GOT3 (cell line): ENCODE results near the gene KLHL30.
"Not testable (repeated sequence)": the region's sequence is repeated elsewhere in the genome, so short reads cannot be mapped to it uniquely, and the experiment has no call there.

ENCODE experiments used
- DNase-seq: peaks from one replicate; lab custom pipeline; 2025; ENCODE audit warnings: mixed read lengths; lab: John Stamatoyannopoulos, UW

Gene KLHL30

DNA sequence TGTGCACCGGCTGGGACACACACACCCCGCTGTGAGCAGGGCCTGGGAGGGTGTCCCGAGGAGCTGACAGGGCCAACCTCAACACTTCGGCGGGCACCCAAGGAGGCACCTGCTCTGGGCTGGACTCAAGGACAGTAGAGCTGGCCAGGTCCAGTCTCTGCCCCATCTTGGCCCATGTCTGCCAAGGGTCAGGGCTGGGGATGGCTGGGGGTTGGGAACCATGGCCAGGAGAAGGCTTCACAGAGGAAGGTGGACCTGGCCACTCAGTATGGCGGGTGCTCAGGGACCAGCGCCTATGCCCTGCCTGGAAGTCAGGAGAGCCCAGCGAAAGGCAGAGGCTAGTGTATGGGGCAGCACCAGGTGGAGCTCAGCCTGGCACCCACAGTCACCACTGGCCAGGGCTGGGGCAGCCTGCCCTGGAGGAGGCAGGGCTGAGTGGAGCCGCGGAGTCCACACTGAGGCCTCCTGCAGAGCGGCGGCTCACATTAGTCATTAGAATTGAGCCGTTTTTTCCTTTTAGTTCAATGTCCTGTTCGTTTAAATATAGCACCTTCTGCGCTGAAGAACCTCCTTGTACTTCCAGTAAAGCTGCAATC is 24.5 kb downstream of the KLHL30 start:
- no peak for DNase-seq

DNA sequence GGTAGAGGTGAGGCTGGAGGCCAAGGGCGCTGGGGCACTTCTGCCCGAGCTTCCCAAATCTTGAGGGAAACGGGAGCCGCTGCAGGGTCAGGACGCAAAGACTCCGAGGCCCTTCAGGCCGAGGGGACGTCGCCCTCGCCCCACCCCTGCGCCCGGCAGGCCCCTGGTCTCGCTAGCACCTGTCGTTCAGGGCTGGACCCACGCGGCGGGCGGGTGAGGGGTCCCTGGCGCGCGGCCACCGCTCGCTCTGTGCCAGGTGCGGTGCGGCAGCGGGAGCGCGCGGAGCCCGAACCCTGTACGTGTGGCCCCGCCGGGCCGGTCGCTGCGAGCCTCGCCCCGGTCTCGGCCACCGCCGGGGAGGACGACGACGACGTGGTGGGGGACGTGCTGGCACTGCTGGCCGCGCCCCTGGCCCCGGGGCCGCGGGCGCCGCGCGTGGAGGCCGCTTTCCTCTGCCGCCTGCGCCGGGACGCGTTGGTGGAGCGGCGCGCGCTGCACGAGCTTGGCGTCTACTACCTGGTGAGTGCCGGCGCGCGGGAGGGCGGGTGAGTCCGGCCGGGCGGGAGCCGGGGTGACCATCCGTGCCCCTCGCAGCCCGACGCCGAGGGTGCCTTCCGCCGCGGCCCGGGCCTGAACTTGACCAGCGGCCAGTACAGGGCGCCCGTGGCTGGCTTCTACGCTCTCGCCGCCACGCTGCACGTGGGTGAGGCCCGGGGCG is 25.2 kb downstream of the KLHL30 start:
- DNase-seq = no peak

DNA sequence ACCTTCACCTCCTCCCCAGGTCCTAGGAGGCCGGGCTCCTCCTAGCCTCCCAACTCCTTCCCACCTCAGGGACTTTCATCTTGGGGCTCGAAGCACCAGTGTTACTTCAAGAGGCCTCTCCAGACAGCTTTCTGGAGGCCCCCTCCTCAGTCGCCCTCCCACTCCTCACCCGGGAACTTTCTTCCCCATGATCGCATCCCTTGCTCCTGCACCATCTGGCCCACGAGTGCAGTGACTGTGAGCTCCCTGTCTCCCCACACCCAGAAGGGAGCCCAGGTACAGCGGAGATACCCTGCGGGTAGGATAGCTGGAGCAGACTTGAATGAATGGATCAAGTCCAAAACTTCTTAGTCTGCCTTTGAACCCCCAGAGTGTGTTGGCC is 26.4 kb downstream of the KLHL30 start:
- DNase-seq = no peak

GRCh38 chr2:238165288-238165921 is 26.9 kb downstream of the KLHL30 start:
- no peak for DNase-seq

- no peak for DNase-seq
Observed at GRCh38 chr2:238166391-238167343, 28.2 kb downstream of the KLHL30 start.

GRCh38 chr2:238167344-238167715 is 28.9 kb downstream of the KLHL30 start:
- no peak for DNase-seq

DNA sequence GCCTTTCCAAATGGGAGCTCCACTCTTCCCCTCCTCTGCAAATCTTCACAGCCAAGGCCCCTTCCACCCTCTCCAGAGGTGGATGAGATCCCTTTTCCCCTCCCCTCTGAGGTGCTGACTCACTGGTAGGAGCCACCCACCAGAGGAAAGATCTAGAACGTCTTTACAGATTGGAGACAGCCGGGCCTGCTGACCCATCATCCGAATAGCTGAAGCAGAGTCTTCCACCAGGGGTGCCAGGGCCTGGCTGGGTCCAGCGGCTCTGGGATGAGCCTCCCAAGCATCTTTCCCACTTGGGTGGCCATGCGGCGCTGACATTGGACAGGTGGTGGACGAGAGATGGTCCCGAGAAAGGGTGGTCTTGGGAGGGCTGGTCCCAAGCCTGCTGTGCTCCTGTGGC is 29.3 kb downstream of the KLHL30 start:
- DNase-seq = no peak

DNA sequence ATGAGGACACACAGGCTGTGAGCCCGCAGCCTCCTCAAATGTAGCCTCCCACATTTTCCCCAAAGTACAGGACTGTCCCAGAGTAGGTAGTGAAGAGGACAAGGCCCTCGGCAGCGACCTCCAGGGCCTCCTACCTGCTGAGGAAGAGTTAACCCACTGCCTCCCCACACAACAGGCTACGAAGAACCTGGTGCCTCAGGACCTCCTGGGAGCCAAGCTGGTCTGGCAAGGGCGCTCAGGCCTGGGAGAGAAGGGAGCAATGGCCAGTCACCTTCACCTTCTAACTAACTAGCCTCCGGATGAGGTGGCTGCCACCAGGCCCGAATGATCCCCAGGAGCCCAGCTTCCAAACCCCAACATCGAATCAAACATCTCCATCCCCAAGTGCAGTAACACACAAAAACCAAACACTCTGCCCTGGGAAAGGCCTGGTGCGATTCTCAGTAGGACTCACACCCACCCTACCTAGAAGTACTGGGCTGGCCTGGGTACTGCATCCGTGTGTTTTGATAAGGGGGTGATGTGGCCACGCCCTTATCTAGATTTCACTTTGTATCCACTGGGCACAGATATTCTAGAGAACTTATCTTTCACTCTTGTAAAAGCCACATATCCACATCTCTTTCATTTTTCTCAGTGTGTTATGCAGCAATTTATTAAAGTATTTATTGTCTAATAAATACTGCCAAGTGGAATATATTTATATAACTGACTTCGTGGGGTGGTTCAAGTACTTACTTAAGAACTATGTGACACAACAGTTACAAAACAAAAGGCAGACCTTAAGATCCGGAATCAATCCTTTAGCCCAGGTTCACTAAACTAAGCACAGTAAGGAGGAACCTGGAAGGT is 30.0 kb downstream of the KLHL30 start:
- DNase-seq = no peak

DNA sequence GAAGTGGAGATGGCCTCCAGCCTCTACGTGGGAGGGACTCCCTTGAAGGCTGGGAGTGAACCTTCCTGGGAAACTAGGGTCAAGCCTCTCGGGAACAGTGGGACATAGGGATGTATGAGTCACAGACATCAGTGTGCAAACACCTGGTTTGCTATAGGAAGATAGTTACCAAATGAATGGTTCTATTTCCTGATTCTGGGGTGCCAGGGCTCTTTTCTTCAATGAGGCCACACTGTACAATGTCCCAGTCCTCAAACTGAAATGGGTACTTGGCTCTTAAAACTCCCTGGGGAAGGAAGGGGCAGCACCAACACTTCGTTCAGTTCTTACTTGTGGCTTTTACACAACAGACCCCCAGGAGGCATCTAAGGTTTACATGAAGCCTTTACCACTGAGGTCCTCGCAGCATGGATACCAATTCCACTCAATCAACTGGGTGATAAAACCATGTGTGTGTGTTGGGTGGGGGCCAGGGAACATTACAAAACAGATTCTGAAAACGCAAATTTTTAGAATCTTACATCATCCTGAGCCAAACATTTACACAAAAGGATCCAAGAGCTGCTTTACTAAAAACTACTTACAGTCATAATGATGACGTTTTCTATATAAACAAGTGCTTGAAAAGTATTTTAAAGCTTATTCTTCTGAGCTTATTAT is 30.7 kb downstream of the KLHL30 start:
- DNase-seq = peak; percentile 25

GRCh38 chr2:238169708-238170251 is 31.3 kb downstream of the KLHL30 start:
- DNase-seq = peak; percentile 56

DNA sequence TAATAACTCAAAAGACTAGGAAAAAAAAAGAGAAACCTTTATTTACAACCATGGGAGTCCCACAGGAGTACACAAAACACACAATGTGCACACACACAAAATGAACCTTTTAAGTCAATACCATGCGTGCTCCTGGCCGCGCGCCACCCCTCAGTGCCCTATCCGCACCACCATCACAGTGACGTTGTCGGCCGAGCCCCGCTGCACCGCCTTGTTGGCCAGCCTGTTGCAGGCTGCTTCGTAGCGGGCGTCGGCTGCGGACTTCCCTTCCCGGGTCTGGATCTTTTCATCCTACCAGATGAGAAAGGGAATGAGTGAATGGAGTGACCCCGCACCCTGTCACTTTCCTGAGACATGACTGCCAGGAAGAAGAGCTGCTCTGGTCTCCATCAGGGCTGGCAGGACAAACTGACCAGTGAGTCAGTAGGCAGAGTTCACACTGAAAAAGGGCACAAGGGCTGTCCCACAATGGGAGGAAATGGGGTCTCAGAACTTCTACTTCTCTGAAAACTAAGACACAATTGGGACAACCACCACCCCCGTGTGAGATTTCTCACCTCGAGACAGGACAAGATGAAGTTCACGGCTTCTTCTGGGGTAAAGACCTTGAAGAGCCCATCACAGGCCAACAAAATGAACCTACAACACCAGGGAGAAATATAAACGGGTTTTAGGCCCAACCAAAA is 32.1 kb downstream of the KLHL30 start:
- DNase-seq = no peak

DNA sequence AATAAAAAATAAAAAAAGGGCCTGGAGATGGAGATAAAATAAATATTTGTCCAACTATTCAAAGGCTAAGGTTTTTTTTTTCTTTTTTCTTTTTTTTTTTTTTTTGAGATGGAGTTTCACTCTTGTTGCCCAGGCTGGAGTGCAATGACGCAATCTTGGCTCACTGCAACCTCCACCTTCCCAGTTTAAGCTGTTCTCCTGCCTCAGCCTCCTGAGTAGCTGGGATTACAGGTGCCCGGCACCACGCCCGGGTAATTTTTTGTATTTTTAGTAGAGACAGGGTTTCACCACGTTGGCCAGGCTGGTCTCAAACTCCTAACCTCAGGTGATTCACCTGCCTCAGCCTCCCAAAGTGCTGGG is 32.6 kb downstream of the KLHL30 start:
- DNase-seq = not testable (repeated sequence)

GRCh38 chr2:238171575-238172187 is 33.2 kb downstream of the KLHL30 start:
- DNase-seq = no peak

- DNase-seq = no peak
Observed at GRCh38 chr2:238172439-238172838, 34.0 kb downstream of the KLHL30 start.

GRCh38 chr2:238173692-238174091 is 35.2 kb downstream of the KLHL30 start:
- no peak for DNase-seq

DNA sequence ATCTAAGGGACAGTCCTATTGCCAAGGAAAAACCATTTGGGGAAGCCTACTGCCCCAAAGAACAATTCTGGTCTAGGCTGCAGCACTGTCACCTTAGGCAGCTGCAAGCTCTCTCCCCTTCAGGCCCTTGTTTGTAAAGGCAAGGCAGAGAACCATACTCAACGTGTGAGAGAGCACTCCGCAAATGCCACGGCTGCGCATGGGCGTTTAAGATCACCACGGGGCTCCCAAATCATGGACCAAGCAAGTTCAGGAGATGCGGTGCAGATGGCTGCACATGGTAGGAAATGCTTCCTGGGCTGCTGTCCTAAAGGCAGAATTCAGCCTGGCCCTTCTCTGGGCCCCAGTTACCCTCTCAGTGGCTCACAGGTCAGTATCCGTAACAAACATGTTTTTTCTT is 35.8 kb downstream of the KLHL30 start:
- no peak for DNase-seq

- DNase-seq = no peak
Observed at GRCh38 chr2:238174701-238175100, 36.2 kb downstream of the KLHL30 start.

DNA sequence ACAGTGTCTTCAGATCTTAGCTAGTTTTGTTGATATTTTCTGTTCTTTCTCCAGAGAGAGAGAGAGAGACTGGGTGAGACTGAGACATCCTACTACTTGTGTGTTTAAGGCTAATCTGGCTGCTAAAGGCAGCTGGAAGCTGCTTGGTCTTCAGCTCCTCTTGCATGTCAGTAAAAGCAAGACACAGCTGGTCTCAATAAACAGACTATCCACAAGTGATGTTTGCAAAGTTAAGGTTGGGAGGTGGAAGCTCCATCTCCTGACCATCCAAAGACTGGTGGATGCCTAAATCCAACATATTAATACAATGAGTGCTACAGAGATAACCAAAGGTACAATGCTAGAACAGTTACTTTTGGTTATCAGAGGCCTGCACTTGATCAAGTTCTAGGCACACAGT is 38.1 kb downstream of the KLHL30 start:
- no peak for DNase-seq

DNA sequence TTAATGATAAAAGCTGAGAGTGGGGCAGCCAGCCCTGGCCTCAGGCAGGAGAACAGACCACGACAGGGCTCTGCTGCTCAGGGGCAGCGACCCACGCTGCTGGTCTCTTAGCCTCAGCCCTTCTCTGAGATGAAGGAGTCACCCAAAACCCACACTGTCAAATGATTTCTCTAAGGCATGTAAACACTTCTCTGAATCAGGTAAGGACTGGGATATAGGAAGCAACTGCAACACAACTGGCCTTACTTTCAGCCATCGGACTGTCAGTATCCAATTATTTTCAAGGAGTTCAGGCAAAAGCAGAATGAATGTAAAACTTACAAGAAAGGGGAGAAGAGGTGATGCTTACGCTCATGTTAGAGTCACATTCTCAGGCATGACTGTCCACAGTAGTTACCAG is 42.1 kb downstream of the KLHL30 start:
- no peak for DNase-seq

GRCh38 chr2:238182362-238182761 is 43.9 kb downstream of the KLHL30 start:
- DNase-seq = no peak
